Central memory CD4-positive, alpha-beta T cell (primary cell): ENCODE data around the gene PLB1.

Experiments used
- DNase-seq: peaks from one replicate; pipeline ENCODE4 v3.0.0; 2022

The PLB1 gene

GRCh38 chr2:28505361-28505760, 9.5 kb downstream of the PLB1 start:
- no peak for DNase-seq

- no peak for DNase-seq
Measured at GRCh38 chr2:28506112-28506910, 10.5 kb downstream of the PLB1 start.

GRCh38 chr2:28507796-28508764, 12.2 kb downstream of the PLB1 start:
- no peak for DNase-seq

- DNase-seq = no peak
Measured at GRCh38 chr2:28509361-28509760, 13.5 kb downstream of the PLB1 start.

GRCh38 chr2:28510184-28510583, 14.3 kb downstream of the PLB1 start:
- no peak for DNase-seq

GRCh38 chr2:28511871-28512606, 16.2 kb downstream of the PLB1 start:
- no peak for DNase-seq

GRCh38 chr2:28512607-28512965, 16.7 kb downstream of the PLB1 start:
- no peak for DNase-seq

- no peak for DNase-seq
Measured at GRCh38 chr2:28513097-28513496, 17.2 kb downstream of the PLB1 start.

GRCh38 chr2:28515176-28515751, 19.4 kb downstream of the PLB1 start:
- no peak for DNase-seq

- no peak for DNase-seq
Measured at GRCh38 chr2:28516430-28516829, 20.6 kb downstream of the PLB1 start.

GRCh38 chr2:28516950-28517349, 21.1 kb downstream of the PLB1 start:
- no peak for DNase-seq

- no peak for DNase-seq
Measured at GRCh38 chr2:28521663-28522062, 25.8 kb downstream of the PLB1 start.

- no peak for DNase-seq
Measured at GRCh38 chr2:28522481-28522880, 26.6 kb downstream of the PLB1 start.

GRCh38 chr2:28523902-28524301, 28.0 kb downstream of the PLB1 start:
- no peak for DNase-seq

GRCh38 chr2:28525481-28525880, 29.6 kb downstream of the PLB1 start:
- no peak for DNase-seq

GRCh38 chr2:28526527-28527132, 30.8 kb downstream of the PLB1 start:
- DNase-seq = no peak

- no peak for DNase-seq
Measured at GRCh38 chr2:28527196-28527595, 31.3 kb downstream of the PLB1 start.

GRCh38 chr2:28528206-28528605, 32.3 kb downstream of the PLB1 start:
- no peak for DNase-seq

- no peak for DNase-seq
Measured at GRCh38 chr2:28530782-28531181, 34.9 kb downstream of the PLB1 start.

- DNase-seq = no peak
Measured at GRCh38 chr2:28532399-28532798, 36.5 kb downstream of the PLB1 start.

GRCh38 chr2:28533044-28533680, 37.3 kb downstream of the PLB1 start:
- DNase-seq = no peak

GRCh38 chr2:28534817-28535216, 39.0 kb downstream of the PLB1 start:
- DNase-seq = no peak
